ENCODE results near the gene PDE2A. TPM values are rescaled to one million over a fixed set of nuclear protein-coding genes. Genes with fewer than 3 reads are reported as not detected.

Gene PDE2A
- polyA plus RNA-seq, 2 of the 4 experiments (the other 2 are of a cell fraction): 0.62 to 1.5 TPM

DNA sequence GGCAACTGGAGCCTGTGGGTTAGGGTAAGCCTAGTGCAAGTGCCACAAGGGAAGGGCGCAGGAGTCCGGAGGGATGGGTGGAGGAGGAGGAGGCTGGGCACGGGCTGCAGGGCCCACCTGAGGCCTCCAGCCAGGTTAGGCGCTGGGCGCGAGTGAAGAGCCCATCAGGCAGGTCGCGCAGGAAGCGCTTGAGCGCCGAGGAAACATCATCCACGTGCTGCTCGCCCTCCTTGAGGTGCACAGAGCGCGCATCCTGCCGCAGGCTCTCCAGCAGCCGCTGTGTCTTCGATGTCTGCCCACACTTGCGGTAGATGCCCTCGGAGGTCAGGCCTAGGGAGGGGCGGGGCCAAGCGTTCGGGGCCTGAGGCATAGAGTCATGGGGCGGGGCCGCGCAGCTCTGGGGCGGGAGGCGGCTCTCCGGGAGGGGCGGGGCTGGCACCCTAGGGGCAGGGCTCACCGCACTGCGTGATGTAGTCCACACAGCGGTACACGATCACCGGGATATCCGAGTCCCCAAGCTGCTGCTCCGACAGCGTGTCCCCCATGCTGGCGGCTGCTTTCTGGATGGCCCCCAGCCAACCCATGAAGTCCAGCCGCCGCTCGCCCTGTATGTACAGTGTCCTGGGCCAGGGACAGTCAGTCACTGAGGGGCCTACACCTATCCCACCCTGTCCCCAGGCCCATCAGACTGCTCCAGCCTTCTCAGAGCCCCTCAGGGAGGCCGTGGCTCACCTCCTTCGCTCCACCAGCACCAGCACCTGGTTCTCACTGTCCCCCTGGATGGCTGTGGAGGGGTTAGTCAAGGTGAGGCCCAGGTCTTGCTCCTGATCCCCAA is 22.9 kb upstream of the PDE2A start:
- no peaks in the 10 kb centered on the region for H3K9me3 ChIP-seq
- POLR2A ChIA-PET: no interaction called here
- H3K4me2 ChIP-seq: no peak overlapping the region
- H3K4me3 ChIP-seq: no peak overlapping the region
- DNase-seq (ENCODE audit: low read depth in 1 of 2, low spot score in 1 of 2) (no peak), FAIRE-seq (no peak), ATAC-seq (peak in 1 of 2 experiments; percentile 40; a peak in 3 of 6 replicates)
- no peak overlapping the region for H3K27ac ChIP-seq
- CTCF ChIA-PET: interaction anchor here (0.8 to 4.3 kb wide), 4 partner anchors 13 to 226 kb away, joined by 3 to 40 read pairs (median 4); no protein-coding TSS in a partner anchor
- H3K4me1 ChIP-seq: peaks cover 7% of the 10 kb centered on the region; the same call in 2 of the 3 replicates
- TF ChIP-seq, protein P1, sequence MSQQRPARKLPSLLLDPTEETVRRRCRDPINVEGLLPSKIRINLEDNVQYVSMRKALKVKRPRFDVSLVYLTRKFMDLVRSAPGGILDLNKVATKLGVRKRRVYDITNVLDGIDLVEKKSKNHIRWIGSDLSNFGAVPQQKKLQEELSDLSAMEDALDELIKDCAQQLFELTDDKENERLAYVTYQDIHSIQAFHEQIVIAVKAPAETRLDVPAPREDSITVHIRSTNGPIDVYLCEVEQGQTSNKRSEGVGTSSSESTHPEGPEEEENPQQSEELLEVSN (IDR thresholded peaks at IDR 0.05; ENCODE audit: borderline replicate concordance, low read depth): no peak
- TF ChIP-seq TP53 (CRISPR knock-in tag; IDR thresholded peaks at IDR 0.05): no peak
- 96% methylated on average over 31 of the region's 44 CpGs for WGBS (ENCODE audit: missing lambda C conversion rate)

- no peak overlapping the region for H3K4me2 ChIP-seq
- CTCF ChIA-PET: interaction anchor here (0.7 to 1.8 kb wide), 3 partner anchors 11 to 99 kb away, joined by 3 to 9 read pairs (median 3); partner anchors contain the start of gene STARD10
- no peak for TF ChIP-seq PHF8 (IDR thresholded peaks at IDR 0.05; ENCODE audit: borderline replicate concordance, low read depth)
- no peak for TF ChIP-seq NPAS2 (CRISPR knock-in tag; IDR thresholded peaks at IDR 0.05; ENCODE audit: borderline replicate concordance)
- TF ChIP-seq ZFP36 (IDR thresholded peaks at IDR 0.05; ENCODE audit: borderline replicate concordance, partially characterized antibody): no peak
- no peak for TF ChIP-seq RFX5 (IDR thresholded peaks at IDR 0.05)
- TF ChIP-seq RCOR1 (IDR thresholded peaks at IDR 0.05; ENCODE audit: low read depth, low read length): no peak
- no peak for TF ChIP-seq USF2 (IDR thresholded peaks at IDR 0.05)
- TF ChIP-seq CBX8 (IDR thresholded peaks at IDR 0.05): no peak
- TF ChIP-seq ZNF302 (CRISPR knock-in tag; IDR thresholded peaks at IDR 0.05): no peak
- no peak for TF ChIP-seq BHLHE40 (IDR thresholded peaks at IDR 0.05; ENCODE audit: low read depth, low read length)
- TF ChIP-seq MAX (IDR thresholded peaks at IDR 0.05): no peak
- no peak for TF ChIP-seq CHD4 (IDR thresholded peaks at IDR 0.05; ENCODE audit: borderline replicate concordance)
- no peak for TF ChIP-seq CHD2 (IDR thresholded peaks at IDR 0.05; ENCODE audit: low read length, partially characterized antibody)
- TF ChIP-seq ZC3H11A (IDR thresholded peaks at IDR 0.05): no peak
- no peak for TF ChIP-seq CBX2 (IDR thresholded peaks at IDR 0.05; ENCODE audit: borderline replicate concordance, low read depth)
- TF ChIP-seq, protein P2, sequence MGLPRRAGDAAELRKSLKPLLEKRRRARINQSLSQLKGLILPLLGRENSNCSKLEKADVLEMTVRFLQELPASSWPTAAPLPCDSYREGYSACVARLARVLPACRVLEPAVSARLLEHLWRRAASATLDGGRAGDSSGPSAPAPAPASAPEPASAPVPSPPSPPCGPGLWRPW (IDR thresholded peaks at IDR 0.05): no peak
- H3K4me1 ChIP-seq: peaks cover 6% of the 10 kb centered on the region; the same call in 2 of the 3 replicates
- no peaks in the 10 kb centered on the region for H3K9me3 ChIP-seq
- FAIRE-seq: no peak
- no peak overlapping the region for H3K4me3 ChIP-seq
- H3K27ac ChIP-seq: no peak overlapping the region
- 100% methylated on average over 7 of the region's 7 CpGs for WGBS (ENCODE audit: missing lambda C conversion rate)
- no peak for DNase-seq (ENCODE audit: low read depth in 1 of 2, low spot score in 1 of 2)
- ATAC-seq: no peak
- POLR2A ChIA-PET: no interaction called here
Measured at GRCh38 chr11:72695354-72695753, 21.1 kb upstream of the PDE2A start.

DNA sequence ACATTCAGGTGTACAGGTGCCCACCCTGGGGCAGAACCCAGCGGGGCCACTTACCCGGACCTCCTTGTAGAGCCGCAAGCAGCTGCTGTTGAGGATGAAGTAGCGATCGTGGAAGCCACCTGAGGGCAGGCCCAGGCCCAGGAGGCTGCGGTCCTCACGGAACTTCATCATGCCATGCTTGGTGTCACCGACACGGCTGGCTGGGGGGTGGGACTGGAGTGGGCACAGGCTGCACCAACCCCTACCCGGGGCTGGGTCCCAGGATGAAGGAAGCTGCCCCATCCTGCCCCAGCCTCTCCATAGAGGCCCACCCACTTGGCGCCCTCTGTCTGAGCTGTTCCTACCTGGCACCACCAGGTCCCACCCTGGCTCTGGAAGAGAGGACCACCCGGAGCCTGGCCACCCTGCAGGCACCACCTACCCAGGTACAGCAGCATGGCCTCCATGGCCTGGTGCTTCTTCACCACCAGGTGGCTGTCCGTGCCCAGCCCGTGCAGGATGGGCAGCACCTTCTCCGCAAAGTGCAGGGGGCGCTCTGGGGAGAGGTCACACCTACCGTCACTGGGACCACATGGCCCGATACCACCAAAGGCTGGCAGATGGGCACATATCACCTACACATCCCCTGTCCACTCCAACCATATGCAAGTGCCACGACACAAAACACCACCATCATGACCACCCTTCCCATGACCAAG is 19.2 kb upstream of the PDE2A start:
- TF ChIP-seq, protein P1 (IDR thresholded peaks at IDR 0.05; ENCODE audit: borderline replicate concordance, low read depth): no peak
- no peak for TF ChIP-seq NPAS2 (CRISPR knock-in tag; IDR thresholded peaks at IDR 0.05; ENCODE audit: borderline replicate concordance)
- no peak for TF ChIP-seq GATA3 (IDR thresholded peaks at IDR 0.05; ENCODE audit: borderline replicate concordance)
- TF ChIP-seq FOSB (CRISPR knock-in tag; IDR thresholded peaks at IDR 0.05): no peak
- no peak for TF ChIP-seq EP300 (IDR thresholded peaks at IDR 0.05)
- no peak for TF ChIP-seq CEBPB (IDR thresholded peaks at IDR 0.05)
- no peak for TF ChIP-seq CHD4 (IDR thresholded peaks at IDR 0.05; ENCODE audit: borderline replicate concordance)
- no peak for TF ChIP-seq JUN (IDR thresholded peaks at IDR 0.05)
- TF ChIP-seq CBX8 (IDR thresholded peaks at IDR 0.05): no peak
- no peak for TF ChIP-seq BHLHE40 (IDR thresholded peaks at IDR 0.05; ENCODE audit: low read depth, low read length)
- TF ChIP-seq, protein P3, sequence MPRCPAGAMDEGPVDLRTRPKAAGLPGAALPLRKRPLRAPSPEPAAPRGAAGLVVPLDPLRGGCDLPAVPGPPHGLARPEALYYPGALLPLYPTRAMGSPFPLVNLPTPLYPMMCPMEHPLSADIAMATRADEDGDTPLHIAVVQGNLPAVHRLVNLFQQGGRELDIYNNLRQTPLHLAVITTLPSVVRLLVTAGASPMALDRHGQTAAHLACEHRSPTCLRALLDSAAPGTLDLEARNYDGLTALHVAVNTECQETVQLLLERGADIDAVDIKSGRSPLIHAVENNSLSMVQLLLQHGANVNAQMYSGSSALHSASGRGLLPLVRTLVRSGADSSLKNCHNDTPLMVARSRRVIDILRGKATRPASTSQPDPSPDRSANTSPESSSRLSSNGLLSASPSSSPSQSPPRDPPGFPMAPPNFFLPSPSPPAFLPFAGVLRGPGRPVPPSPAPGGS (IDR thresholded peaks at IDR 0.05): no peak
- TF ChIP-seq MAX (IDR thresholded peaks at IDR 0.05): no peak
- no peak overlapping the region for H3K4me2 ChIP-seq
- ChIA-PET POLR2A (no interaction called here), CTCF (interaction anchor here (1.5 to 1.7 kb wide), 2 partner anchors 9 to 11 kb away, joined by 6 to 7 read pairs; no protein-coding TSS in a partner anchor)
- no peaks in the 10 kb centered on the region for H3K4me1 ChIP-seq
- FAIRE-seq (no peak), DNase-seq (ENCODE audit: low read depth in 1 of 2, low spot score in 1 of 2) (no peak), ATAC-seq (peak in 1 of 2 experiments; percentile 12; a peak in 1 of 6 replicates)
- H3K27ac ChIP-seq: no peak overlapping the region
- H3K9me3 ChIP-seq: no peaks in the 10 kb centered on the region
- 98% methylated on average over 13 of the region's 19 CpGs for WGBS (ENCODE audit: missing lambda C conversion rate)
- H3K4me3 ChIP-seq: no peak overlapping the region

All from A549 (cell line).